DMS114 treated with DMSO at 0.1 percent for 48 hours (cell line): ENCODE data around the gene GHITM.
"Not testable (repeated sequence)": the region's sequence is repeated elsewhere in the genome, so short reads cannot be mapped to it uniquely, and the experiment has no call there.

Experiments used
- DNase-seq: peaks from one replicate; lab custom pipeline; 2025; ENCODE audit not compliant: unreplicated experiment; lab: John Stamatoyannopoulos, UW

The GHITM gene, protein sequence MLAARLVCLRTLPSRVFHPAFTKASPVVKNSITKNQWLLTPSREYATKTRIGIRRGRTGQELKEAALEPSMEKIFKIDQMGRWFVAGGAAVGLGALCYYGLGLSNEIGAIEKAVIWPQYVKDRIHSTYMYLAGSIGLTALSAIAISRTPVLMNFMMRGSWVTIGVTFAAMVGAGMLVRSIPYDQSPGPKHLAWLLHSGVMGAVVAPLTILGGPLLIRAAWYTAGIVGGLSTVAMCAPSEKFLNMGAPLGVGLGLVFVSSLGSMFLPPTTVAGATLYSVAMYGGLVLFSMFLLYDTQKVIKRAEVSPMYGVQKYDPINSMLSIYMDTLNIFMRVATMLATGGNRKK

DNA sequence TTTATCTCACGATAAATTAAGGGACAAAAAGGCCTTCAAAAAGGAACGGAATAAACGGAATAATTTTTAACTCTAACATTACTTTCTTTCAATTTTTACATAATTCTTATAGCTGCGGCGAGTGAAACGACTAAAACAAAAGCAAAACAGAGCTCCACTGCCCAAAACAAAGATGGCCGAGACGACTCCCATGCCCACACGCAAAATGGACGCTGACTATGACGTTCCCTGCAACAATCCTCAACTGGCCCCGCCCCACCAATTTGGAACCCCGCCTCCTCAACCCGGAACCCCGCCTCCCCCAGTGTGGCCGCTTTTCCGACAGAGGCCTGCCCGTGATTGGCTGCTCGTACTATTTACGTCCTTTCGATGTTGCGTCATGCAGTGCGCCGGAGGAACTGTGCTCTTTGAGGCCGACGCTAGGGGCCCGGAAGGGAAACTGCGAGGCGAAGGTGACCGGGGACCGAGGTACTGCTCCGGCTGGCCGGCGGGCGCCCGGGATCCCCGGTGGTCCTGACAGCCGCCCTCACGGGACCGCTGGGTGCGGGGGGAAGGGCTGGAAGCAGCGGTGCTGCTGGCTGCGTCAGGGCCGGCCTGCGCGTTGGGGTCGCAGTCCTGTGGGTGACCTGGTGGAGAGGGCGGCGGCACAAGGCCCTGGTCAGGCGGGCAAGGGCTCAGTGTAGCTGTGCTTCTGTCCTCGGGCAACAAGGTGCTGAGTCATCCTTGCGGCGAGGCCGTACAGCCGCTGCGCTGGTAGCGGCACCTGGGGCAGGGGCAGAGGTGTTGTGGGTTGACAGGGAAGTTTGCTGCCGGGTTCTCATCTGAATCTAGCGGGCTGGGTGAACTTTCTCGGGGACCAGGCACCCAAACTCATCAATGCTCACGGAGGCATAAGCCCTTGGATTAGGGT lies at the start of gene GHITM:
Gene GHITM (plus strand): TSS at position 384 of the 910 bp plus-strand sequence. CDS start 1,992 bp downstream, outside the sequence.
- DNase-seq, result peak; percentile 98

DNA sequence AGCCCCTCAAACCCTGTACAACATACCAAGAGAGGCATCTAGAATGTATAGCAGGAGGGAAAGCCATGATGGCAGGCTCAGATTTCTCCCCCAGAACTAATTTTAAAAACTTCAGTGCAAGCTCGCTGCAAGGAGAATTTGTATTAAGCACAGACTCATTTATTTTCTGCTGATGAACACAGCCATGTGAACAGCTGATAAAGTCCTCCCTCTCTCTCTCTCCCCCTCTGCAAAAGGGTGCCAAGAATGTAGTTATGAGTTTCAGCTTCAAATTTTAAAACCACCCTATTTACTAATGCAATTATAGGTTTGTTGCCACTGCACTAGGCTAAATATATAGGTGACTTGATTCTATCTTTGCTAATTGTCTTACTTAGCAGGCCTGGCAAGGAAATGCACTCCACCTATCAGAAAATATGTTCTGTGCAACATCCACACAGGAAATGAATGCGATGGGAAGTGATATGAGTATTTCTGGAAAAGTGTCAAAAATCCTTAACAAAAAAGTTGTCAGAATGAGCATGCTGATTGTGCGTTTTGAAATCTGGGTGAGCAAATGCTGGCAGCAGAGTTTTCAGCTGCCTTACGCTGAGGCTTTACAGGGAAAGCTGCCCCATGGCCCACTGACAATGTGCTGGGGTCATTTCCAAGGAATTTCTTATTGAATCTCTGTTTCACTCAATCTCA lies 43.4 kb upstream of the GHITM start:
- DNase-seq, result no peak

DNA sequence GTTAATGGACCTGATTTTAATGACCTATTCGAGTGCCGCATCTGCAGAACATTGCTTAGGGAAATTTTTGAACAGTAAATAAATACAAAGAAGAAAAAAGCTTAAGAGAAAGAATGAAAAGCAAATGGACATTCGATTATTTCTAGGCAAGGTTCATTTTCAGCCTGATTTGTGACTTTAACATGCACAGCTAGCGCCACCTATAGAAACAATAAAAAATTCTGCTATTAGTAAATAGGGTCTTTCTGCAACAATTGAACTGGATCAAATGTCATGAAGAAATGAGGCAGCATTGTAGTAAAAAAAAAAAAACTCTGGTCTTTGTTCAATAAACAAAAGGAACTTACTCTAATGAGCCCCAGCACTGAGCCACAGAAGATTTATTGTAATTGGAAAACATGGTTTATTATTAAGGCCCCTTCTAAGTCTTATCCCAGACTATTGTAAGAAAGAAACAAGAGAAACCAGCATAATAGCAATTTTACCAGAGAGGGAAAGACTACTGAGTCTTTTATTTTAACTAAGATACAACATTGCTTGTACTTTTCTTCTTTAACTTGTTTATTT lies 41.4 kb upstream of the GHITM start:
- peak; percentile 11 for DNase-seq

DNA sequence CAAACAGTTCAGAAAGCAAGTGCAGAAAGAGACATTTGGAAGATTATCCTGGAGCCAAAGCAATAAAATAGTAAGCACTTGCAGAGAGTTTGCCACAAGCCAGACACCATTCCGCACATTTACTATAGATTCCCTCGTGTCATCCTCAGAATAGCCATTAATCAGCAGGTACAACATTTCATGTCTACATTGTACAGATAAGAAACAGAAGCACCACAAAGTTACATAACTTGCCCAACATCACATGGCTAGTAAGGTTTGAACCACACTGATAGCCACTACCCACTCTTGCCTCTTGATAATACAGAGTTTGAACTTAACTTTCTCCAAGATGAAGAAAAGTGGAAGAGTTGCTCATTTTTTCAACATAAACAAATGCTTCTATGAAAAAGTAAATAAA lies 40.6 kb upstream of the GHITM start:
- no peak for DNase-seq

DNA sequence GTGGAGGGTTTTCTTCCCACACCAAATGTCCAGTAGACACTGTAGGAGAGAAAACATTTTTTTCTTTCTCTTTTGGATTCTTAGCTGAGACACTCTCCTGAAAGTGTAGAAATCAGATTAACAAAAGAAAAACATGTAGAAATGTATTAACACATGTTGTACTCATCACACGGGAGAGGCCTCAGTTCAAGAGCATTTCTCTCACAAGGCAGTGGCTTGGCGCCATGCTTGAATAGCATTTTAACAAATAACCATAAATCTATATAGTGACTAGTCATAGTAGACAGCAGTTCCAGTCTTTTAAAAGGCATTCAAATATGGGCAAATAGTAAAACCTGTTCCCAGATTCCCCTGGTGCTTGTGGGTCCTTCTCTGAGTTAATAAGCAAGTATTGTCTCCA lies 38.3 kb upstream of the GHITM start:
- DNase-seq, result no peak

DNA sequence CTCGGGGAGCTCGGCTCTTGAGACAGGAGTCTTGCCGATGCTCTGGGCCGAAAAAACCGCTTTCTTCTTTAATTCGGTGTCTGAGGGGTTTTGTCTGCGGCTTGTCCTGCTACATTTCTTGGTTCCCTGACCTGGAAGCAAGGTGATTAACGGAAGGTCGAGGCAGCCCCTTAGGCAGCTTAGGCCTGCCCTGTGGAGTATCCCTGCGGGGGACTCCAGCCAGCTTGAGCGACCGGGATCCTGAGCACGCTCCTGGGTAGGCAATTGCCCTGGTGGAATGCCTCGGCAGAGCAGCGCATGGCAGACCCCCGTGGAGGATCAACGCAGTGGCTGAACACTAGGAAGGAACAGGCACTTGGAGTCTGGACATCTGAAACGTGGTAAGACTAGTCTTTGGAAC lies 30.5 kb upstream of the GHITM start:
- DNase-seq, result no peak

DNA sequence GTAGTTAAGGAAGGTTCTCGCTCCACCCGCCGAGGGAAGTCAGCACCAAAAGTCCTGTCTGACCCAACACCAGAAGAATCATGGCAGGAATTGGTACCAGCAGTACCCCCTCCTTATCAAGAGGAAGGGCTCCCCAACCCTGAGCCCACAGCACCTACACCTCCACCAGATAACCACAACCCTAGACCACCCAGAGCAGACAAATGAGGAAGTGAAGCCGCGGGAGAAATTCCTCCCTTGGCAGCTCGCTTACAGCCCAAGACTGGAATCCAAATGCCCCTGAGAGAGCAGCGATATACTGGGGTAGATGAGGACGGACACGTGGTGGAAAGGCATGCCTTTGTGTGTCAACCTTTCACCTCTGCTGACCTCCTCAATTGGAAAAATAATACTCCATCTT lies 29.5 kb upstream of the GHITM start:
- DNase-seq, result not testable (repeated sequence)

DNA sequence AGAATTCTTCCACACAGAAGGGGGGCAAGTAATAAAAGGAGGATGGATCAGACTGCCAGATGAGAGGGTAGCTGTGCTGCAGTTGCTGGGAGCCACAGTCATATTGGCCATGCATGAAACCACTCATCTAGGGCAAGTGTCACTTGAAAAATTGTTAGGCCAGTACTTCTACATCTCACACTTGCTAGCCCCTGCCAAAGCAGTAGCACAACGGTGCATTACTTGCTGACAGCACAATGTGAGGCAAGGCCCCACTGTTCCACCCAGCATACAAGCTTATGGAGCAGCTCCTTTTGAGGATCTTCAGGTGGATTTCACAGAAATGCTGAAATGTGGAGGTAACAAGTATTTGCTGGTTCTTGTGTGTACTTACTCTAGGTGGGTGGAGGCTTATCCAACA lies 25.8 kb upstream of the GHITM start:
- DNase-seq, result not testable (repeated sequence)

DNA sequence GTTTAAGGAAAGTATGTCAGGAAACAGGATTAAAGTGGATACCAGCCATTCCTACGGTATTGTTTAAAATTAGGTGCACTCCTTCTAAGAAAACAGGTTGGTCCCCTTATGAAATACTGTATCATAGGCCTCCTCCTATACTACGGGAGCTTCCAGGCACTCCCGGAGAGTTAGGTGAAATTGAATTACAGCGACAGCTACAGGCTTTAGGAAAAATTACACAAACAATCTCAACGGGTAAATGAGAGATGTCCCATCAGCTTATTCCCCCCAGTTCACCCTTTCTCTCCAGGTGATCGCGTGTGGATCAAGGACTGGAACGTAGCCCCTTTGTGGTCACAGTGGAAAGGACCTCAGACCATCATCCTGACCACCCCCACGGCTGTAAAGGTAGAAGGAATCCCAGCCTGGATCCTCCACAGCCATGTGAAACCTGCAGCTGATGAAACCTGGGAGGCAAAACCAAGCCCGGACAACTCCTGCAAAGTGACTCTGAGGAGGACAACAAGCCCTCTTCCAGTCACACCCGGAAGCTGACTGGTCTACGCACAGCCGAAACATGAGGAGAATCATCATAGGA lies 25.1 kb upstream of the GHITM start:
- DNase-seq, result no peak

DNA sequence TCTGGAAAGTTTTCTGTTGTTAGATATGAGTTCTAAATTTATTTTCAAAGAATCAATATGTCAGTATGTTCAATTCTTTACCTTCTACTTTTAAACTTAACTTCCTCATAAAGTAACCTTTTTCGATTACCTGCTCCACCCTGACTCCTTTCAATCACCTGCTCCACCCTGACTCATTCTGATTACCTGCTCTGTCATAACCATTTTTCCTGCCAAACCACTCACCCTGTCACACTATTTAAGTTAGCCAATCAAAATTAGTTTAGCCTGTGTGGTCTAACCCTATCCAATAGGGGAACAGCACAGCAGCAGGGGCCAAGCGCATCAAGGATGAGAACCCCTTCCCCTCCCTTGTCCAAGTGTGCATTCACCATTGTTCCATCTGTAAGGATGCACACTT lies 22.1 kb upstream of the GHITM start:
- DNase-seq, result not testable (repeated sequence)

DNA sequence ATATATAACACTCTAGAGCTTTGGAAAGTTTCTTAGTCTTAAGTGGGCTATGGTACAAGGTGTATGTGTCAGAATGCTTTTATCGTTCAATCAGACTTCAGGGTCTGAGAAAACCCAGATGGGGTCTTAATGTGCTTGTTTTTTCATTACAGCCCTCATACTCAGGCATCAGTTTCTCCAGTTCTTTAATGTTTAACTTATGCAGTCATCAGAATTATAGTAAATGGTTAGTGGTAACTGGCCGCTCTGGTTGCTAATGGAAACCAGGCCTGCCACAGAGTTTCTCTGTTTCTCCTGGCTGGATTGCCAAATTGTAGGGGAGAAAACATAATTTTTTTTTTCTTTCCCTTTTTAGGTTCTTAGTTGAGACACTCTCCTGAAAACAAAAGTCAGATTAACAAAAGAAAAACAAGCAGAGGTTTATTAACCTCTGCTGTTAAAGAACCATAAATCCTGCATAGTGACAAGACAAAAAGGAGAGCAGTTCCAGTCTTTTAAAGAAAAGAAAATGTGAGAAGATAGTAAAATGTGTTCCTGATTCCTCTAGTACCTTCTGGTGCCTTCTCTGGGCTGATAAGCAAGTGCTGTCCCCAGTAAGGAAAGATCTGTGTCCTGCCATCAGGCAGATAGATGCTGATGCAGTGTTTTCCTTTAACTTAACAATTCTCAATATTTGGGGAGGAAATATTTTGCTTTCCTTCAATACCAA lies 21.5 kb upstream of the GHITM start:
- no peak for DNase-seq

DNA sequence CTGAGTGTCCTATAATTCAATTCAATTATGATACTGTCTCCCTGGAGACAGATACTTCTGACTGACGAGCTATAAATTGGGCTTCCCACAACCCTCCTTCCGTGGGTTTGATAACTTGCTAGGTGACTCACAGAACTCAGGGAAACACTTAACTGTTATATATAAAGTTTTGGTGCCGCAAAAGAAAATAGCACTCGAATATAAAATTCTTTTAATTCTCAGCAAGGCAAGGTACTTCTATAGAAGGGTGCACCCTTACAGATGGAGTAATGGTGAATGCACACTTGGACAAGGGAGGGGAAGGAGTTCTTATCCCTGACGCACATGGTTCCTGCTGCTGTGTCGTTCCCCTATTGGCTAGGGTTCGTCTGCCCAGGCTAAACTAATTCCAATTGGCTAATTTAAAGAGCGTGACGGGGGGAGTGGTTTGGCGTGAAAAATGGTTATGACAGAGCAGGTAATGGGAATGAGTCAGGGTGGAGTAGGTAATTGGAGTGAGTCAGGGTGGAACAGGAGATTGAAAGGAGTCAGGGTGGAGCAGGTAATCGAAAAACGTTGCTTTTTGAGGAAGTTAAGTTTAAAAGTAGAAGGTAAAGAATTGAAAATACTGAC lies 20.8 kb upstream of the GHITM start:
- no peak for DNase-seq

DNA sequence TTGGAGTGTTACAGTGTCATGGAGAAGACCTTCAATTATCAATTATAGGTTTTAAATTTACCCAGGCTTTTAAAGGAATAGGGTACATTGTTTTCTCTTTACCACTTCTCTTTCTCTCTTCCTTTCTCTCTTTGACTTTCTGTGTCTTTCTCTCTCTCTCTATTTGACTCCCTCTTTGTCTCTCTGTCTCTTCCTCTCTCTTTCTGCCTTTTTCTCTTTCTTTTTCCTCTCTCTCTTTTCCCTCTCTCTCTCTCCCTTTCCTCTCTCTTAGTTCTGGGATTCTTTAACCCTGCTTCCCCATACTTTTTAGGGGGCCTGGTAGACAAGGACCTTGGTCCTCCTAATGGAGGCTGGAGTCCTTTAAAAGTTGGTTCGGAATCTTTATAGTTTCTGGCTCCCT lies 15.9 kb upstream of the GHITM start:
- DNase-seq, result no peak

DNA sequence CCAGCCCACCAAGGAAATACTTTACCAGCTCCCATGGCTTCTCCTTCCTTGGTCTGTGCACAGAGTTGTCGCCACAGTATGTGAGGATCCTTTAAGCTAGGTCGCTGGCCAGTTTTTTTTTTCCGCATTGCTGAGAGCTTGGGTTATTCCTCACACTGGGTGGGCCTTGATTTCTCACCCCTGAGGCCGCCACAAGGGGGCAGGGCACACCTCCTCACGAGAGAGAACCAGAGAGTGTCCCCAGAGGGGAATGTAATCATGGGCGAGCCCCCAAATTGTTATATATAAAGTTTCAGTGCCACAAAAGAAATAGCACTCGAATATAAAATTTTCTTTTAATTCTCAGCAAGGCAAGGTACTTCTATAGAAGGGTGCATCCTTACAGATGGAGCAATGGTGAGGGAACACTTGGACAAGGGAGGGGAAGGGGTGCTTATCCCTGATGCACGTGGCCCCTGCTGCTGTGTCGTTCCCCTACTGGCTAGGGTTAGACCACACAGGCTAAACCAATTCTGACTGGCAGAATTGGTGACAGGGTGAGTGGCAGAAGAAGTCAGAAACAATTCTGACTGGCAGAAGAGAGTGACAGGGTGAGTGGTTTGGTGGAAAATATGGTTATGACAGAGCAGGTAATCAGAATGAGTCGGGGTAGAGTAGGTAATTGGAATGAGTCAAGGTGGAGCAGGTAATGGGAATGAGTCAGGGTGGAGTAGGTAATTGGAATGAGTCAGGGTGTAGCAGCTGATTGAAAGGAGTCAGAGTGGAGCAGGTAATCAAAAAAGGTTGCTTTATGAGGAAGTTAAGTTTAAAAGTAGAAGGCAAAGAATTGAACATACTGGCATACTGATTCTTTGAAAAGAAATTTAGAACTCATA lies 13.2 kb upstream of the GHITM start:
- DNase-seq, result not testable (repeated sequence)

DNA sequence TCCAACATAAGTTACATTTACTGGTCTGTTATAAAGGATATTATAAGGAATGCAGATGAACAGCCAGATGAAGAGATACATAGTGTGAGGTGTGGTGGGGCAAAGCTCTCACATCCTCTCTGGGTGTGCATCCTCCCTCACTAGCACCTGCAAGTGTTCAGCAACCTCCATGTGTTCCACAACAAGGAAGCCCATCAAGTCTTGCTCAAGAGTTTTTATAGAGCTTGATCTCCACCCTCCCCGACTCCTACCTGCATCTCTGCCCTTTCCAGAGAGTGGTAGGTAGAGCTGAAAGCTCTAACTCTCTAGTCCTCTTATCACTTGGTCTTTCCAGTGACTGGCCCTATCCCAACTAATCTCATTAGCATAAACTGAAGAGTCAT lies 12.5 kb upstream of the GHITM start:
- no peak for DNase-seq

DNA sequence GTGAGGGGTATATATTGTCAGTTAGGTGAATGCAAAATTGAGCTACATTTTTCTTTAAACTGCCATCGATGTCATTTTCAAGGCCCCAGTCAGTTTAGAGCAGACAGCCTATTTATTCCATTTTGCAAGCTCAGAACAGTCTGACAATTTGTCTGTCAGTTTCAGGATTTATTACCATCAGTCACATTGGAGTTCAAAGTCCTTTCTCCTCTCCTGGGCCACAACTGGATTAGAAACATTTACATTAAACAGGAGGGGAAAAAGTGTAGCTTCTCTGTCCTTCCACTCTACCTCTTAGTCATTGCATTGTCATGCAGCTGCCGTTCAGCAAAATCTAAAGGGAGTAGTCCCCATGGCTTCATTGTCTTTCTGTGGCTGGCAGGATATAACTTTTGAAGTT lies 3.5 kb upstream of the GHITM start:
- no peak for DNase-seq

DNA sequence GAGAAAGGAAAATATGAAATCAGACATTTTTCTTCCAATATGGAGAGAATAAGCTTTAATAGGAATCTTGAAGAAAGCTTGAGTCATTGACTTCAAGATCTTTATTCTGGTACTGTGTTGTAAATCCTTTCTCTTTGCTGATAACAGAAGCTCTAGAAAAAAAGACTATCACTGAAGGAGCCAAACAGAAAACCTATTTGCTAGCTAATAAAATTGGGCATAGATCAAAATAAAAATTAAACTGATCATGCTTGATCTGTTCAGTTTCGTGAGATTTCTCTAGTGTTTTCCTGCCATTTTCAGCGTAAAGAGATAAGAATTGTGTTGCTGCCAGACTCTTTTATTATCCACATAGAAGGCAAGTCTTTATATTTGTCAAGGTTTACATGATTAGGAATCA lies 1.5 kb upstream of the GHITM start:
- DNase-seq, result no peak

DNA sequence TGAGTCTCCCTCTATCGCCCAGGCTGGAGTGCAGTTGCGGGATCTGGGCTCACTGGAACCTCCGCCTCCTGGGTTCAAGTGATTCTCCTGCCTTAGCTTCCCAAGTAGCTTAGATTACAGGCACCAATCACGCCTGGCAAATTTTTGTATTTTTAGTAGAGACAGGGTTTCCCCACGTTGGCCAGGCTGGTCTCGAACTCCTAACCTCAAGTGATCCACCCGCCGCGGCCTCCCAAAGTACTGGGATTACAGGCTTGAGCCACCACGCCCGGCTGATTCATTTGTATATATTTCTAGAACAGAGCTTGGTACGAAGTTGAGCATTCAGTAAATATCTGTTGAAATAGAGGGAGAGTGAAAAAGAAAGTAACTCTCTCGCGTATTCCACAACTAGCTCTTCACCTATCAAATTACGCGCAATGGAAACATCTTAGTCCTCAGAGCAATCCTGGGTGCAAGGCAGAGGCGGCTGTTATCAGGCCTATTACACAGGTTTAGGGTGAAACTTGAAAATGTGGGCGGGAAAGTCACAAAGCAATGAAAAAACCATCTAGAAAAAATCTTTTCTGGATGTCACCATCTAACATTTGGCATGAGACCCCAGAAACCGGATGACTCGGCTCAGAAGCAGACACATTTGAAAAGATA lies 707 bp upstream of the GHITM start:
- DNase-seq, result peak; percentile 45

DNA sequence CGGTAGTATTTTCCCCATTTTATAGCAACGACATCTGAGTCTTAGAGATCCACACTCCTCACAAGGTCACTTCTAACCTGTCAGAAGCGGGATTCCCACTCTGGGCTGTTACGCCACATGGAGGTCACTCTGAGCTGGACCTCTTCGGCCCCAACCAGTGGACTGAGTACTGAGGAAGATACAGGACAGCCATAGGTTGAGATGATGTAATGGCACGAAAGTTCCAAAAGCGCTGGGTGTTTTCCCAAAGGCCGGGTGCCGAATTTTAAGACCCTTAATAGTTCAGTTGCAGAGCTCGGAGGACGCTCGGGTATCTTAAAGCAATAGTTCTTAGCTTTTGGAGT lies 699 bp downstream of the GHITM start:
- DNase-seq, result no peak
